D721Med (cell line): ENCODE measurements around the gene ARID4B.

Experiments used
- DNase-seq: peaks from one replicate; pipeline ENCODE4 v3.0.0; 2011; ENCODE audit warnings: low spot score; ENCODE audit not compliant: insufficient read length
- FAIRE-seq: peaks from 2 replicates; lab custom pipeline; 2011; peaks lifted over from hg19 to GRCh38; lab: Jason Lieb, UNC
- CTCF ChIP-seq: IDR thresholded peaks from 2 replicates; pipeline ENCODE4 v1.5.1; 2012; ENCODE audit warnings: mild to moderate bottlenecking, control low read depth; ENCODE audit not compliant: insufficient read depth; ENCODE audit errors: missing control alignments

The ARID4B gene

DNA sequence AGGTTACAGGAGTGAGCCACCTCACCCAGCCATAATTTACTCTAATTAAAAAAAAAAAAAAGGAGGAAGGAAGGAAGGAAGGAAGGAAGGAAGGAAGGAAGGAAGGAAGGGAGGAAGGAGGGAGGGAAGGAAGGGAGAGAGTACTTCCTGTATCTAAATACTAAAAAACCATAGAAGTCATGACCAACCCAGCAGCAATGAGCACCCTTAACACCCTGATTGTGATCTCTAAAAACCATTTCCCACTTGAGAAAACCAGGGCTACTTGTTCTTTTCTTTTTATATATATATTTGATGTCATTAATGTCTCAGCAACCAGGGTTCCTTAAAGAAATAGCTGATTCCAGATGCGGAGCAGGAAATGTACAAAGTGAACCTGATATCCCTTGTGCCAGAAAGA lies 31.2 kb downstream of the ARID4B start:
- DNase-seq, result no peak
- TF ChIP-seq CTCF, result no peak
- no peak for FAIRE-seq

GRCh38 chr1:235295902-235296350 lies 32.1 kb downstream of the ARID4B start:
- FAIRE-seq, result no peak
- DNase-seq, result no peak
- no peak for TF ChIP-seq CTCF

GRCh38 chr1:235293322-235293942 lies 34.5 kb downstream of the ARID4B start:
- DNase-seq (no peak), FAIRE-seq (no peak)
- TF ChIP-seq CTCF, result no peak

DNA sequence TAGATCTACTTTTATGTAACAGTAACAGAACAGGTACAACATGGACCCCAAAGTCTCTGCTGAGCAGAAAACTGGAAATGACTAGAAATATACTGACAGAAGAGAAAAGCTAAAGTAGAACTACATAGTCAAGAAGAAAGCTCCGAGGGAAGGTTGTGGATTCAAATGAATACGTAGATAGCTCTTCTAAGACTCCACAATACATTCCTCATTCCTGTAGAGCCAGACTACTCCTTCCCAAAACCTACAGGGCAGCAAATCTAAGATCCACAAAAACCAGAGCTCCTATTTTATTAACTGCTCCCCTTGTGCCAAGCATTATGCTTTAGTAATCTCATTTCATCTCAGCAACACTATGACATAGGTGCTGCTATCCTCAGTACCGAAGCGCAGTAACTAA lies 35.2 kb downstream of the ARID4B start:
- DNase-seq (no peak), FAIRE-seq (no peak)
- TF ChIP-seq CTCF, result no peak

- no peak for DNase-seq
- TF ChIP-seq CTCF, result no peak
- FAIRE-seq, result peak; percentile 6
These were observed 36.3 kb downstream of the ARID4B start for GRCh38 chr1:235291599-235292091.

DNA sequence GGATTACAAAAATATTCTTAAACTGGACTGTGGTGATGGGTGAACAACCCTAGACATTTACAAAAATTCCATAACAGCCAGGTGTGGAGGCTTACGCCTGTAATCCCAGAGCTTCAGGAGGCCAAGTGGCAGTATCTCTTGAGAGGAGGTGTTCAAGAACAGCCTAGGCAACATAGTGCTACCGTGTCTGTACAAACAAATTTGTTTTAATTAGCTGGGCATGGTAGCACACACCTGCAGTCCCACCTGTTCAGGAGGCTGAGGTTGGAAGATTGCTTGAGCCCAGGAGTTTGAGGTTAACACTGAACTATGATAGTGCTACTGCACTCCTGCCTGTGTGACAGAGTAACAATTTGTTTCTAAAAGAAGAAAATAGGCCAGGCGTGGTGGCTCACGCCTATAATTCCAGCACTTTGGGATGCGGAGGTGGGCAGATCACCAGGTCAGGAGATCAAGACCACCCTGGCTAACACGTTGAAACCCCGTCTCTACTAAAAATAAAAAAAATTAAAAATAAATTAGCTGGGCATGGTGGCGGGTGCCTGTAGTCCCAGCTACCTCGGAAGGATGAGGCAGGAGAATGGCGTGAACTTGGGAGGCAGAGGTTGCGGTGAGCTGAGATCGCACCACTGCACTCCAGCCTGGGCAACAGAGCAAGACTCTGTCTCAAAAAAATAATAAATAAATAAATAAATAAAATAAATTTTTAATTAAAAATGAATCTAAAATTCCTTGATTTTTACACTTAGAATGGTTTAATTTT lies 37.1 kb downstream of the ARID4B start:
- DNase-seq, result no peak
- no peak for FAIRE-seq
- TF ChIP-seq CTCF, result no peak
